Measurements from ENCODE around the gene FOSB. TPM values are rescaled to one million over a fixed set of nuclear protein-coding genes. Genes with fewer than 3 reads are reported as not detected.

The FOSB gene
- total RNA-seq, 6 donors from 2014 or later = 8.8 to 152 (median 94.9) TPM; not detected in 1

DNA sequence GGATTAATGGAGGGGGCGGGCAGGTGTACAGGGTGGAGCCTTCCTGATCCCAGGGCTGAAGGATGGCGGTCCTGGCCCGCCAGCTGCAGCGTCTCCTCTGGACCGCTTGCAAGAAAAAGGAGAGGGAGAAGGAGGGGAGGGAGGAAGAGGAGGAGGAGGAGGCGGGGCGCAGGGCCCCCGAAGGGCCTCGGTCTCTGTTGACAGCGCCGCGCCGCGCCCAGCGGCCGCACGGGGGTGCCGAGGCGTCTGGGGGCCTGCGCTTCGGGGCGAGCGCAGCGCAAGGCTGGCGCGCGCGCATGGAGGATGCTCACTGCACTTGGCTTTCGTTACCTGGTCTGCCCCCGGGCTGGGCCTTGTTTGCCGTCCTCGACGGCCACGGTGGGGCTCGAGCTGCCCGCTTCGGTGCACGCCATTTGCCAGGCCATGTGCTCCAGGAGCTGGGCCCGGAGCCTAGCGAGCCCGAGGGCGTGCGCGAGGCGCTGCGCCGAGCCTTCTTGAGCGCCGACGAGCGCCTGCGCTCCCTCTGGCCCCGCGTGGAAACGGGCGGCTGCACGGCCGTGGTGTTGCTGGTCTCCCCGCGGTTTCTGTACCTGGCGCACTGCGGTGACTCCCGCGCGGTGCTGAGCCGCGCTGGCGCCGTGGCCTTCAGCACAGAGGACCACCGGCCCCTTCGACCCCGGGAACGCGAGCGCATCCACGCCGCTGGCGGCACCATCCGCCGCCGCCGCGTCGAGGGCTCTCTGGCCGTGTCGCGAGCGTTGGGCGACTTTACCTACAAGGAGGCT, 30.8 kb downstream of the FOSB start, which contains the start of gene PPM1N:
TSS of gene PPM1N (plus strand) at position 33 of the 785 bp plus-strand sequence. CDS start at position 63, 30 bp downstream.
- Histone ChIP-seq H3K9me3 (no peaks in the 10 kb centered on the region), H3K27me3 (peaks cover 0 to 22% (median under 1%) of the 10 kb centered on the region in 4 donors), H3K36me3 (no peaks in the 10 kb centered on the region), H3K4me1 (peaks cover 34 to 42% (median 39%) of the 10 kb centered on the region in 4 donors), H3K27ac (peak within 1 kb of the TSS in 2 of 4 donors; percentile 19 to 54), H3K4me3 (peak within 1 kb of the TSS in 3 of 4 donors; percentile 71 to 87 (median 81))
- 1 to 3% methylated on average over 23 to 34 of the region's 89 CpGs for WGBS, 2 donors
- DNase-seq (peak in 1 of 2 donors; percentile 92), ATAC-seq (ENCODE audit: low FRiP score in 2 of 2) (peak in 1 of 2 donors; percentile 12)
- no peak for TF ChIP-seq POLR2A (IDR thresholded peaks at IDR 0.05)
- no peak for TF ChIP-seq EP300 (IDR thresholded peaks at IDR 0.05)
- TF ChIP-seq, protein P1, sequence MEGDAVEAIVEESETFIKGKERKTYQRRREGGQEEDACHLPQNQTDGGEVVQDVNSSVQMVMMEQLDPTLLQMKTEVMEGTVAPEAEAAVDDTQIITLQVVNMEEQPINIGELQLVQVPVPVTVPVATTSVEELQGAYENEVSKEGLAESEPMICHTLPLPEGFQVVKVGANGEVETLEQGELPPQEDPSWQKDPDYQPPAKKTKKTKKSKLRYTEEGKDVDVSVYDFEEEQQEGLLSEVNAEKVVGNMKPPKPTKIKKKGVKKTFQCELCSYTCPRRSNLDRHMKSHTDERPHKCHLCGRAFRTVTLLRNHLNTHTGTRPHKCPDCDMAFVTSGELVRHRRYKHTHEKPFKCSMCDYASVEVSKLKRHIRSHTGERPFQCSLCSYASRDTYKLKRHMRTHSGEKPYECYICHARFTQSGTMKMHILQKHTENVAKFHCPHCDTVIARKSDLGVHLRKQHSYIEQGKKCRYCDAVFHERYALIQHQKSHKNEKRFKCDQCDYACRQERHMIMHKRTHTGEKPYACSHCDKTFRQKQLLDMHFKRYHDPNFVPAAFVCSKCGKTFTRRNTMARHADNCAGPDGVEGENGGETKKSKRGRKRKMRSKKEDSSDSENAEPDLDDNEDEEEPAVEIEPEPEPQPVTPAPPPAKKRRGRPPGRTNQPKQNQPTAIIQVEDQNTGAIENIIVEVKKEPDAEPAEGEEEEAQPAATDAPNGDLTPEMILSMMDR (IDR thresholded peaks at IDR 0.05) = peak in 5 of 6 experiments; percentile 8 to 32 (median 22)
- no peak for TF ChIP-seq POLR2AphosphoS5 (IDR thresholded peaks at IDR 0.05)

DNA sequence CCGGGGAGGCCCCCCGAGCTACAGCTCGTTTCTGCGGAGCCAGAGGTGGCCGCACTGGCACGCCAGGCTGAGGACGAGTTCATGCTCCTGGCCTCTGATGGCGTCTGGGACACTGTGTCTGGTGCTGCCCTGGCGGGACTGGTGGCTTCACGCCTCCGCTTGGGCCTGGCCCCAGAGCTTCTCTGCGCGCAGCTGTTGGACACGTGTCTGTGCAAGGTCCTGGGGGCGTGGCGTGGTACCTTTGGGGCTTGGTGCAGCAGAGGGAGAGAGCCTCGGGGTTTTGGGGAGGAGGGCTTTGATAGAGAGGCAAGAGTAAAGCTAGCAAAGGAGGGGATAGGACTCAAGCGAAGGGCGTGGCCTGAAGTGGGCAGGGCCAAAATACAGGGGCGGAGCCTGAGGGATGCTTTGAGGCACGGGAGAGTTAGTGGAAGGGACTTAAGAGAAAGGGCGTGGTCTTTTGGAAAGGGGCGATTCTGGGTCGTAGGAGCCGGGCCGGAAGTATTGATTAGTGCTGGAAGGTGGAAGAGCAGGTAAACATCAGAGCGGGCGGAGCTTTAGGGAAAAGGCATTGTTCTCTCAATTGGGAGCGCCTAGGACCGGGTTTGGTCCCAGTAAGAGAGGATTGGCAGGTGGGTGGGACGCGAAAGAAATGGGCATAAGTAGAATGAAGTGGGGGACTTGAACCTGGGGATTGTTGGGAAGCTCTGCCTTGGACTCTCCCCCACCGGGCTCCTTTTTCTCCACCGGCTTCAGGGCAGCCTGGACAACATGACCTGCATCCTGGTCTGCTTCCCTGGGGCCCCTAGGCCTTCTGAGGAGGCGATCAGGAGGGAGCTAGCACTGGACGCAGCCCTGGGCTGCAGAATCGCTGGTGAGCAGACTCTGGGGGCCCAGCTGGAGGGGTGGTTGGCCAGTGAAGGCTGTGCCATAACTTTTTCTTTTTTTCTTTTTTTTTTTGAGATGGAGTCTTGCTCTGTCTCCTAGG, 31.7 kb downstream of the FOSB start:
- TF ChIP-seq POLR2AphosphoS5 (IDR thresholded peaks at IDR 0.05) (no peak), EP300 (IDR thresholded peaks at IDR 0.05) (no peak), POLR2A (IDR thresholded peaks at IDR 0.05) (no peak)
- TF ChIP-seq, protein P1 (IDR thresholded peaks at IDR 0.05) = no peak
- Histone ChIP-seq H3K36me3 (no peaks in the 10 kb centered on the region), H3K4me3 (peak overlapping the region in 3 of 4 donors; percentile 24 to 38 (median 38)), H3K9me3 (no peaks in the 10 kb centered on the region), H3K27ac (no peak overlapping the region), H3K4me1 (peaks cover 33 to 40% (median 38%) of the 10 kb centered on the region in 4 donors), H3K27me3 (peaks cover 0 to 22% (median under 1%) of the 10 kb centered on the region in 4 donors)
- 12 to 19% methylated on average over 26 to 29 of the region's 37 CpGs for WGBS, 2 donors
- DNase-seq (no peak), ATAC-seq (ENCODE audit: low FRiP score in 2 of 2) (peak in 1 of 2 donors; percentile 22)

DNA sequence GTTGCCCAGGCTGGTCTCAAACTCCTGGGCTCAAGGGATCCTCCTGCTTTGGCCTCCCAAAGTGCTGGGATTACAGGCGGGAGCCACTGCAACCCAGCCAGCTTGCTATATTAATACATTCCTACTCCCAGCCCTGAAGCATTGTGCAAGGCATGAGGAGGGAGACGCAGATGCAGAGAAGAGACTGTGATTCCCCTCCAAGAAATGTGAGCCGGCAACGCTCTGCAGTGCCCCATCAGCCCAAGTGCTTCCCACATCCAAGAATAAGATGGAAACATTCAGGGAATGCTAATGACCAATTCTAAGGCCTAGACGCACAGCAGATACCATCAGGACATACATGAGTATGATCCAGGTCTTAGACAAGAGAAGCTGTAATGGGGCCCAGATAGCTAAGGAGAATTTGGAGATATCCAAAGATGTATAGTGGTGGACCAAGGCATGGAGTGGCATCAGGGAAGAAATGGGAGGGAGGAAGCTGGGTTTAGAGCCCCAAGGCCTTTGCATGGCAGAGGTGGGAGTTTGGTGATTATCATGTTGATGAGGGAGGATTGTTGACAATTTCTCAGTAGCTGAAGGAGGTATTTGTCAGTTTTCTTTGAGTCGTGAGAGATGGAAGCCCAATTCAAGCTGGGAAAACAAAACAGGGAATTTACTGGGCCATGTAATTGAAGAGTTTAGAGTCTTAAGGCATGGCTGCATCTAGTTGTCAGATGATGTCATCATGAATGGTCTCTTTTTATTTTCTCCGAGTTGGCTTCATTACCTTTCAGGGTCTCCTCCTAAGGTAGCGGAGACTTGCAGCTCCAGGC, 33.3 kb downstream of the FOSB start:
- WGBS, 2 donors = 79 to 82% methylated on average over 8 of the region's 8 CpGs
- ATAC-seq (ENCODE audit: low FRiP score in 2 of 2) (no peak), DNase-seq (no peak)
- Histone ChIP-seq H3K4me3 (no peak overlapping the region), H3K9me3 (no peaks in the 10 kb centered on the region), H3K27me3 (peaks cover 0 to 21% (median under 1%) of the 10 kb centered on the region in 4 donors), H3K27ac (peak overlapping the region in 1 of 4 donors; percentile 65), H3K36me3 (no peaks in the 10 kb centered on the region), H3K4me1 (peaks cover 32 to 43% (median 36%) of the 10 kb centered on the region in 4 donors)
- TF ChIP-seq POLR2A (IDR thresholded peaks at IDR 0.05) (no peak), POLR2AphosphoS5 (IDR thresholded peaks at IDR 0.05) (no peak), EP300 (IDR thresholded peaks at IDR 0.05) (no peak)
- TF ChIP-seq, protein P1 (IDR thresholded peaks at IDR 0.05) = no peak

DNA sequence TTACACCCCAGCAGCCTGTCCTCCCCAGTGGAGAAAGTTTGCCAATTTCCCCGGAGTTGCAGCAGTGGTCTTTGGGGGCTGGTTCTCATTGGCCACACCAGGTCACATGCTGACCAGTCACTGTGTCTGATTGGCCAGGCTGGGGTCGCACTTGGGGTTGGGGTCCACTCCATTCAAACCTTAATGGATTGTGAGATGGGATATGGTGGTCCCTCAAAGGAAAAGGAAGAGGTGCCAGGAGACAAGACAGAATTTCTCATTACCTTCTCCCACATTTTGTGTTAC, 33.9 kb downstream of the FOSB start:
- WGBS, 2 donors = 58 to 66% methylated on average over 2 of the region's 2 CpGs

More for the DNA sequence above, 33.9 kb downstream of the FOSB start:
- Histone ChIP-seq H3K4me3 (no peak overlapping the region), H3K36me3 (no peaks in the 10 kb centered on the region), H3K27ac (peak overlapping the region in 2 of 4 donors; percentile 65 to 67), H3K4me1 (peaks cover 28 to 41% (median 32%) of the 10 kb centered on the region in 4 donors), H3K9me3 (no peaks in the 10 kb centered on the region), H3K27me3 (peaks cover 0 to 16% (median under 1%) of the 10 kb centered on the region in 4 donors)
- ATAC-seq (ENCODE audit: low FRiP score in 2 of 2) = no peak
- DNase-seq = no peak
- TF ChIP-seq EP300 (IDR thresholded peaks at IDR 0.05) = no peak
- no peak for TF ChIP-seq POLR2A (IDR thresholded peaks at IDR 0.05)
- TF ChIP-seq POLR2AphosphoS5 (IDR thresholded peaks at IDR 0.05) = no peak
- TF ChIP-seq, protein P1 (IDR thresholded peaks at IDR 0.05) = no peak
